IPS-20b (cell line): ENCODE measurements around the gene SNX11.
A peak's percentile ranks its signal among the peaks of the same experiment; 100 is the strongest.

Source experiments
- H3K27ac ChIP-seq: one replicate; pipeline ENCODE4 v1.5.1; 2013; ENCODE audit warnings: low read length
- H3K27me3 ChIP-seq: 2 replicates; pipeline ENCODE4 v1.6.1; 2013; ENCODE audit warnings: mild to moderate bottlenecking, low read length, inconsistent platforms; ENCODE audit not compliant: insufficient read depth
- H3K36me3 ChIP-seq: 2 replicates; pipeline ENCODE4 v1.6.1; 2013; ENCODE audit warnings: low read depth, mild to moderate bottlenecking, inconsistent platforms, low read length, moderate library complexity; ENCODE audit not compliant: insufficient read depth
- H3K4me1 ChIP-seq: 2 replicates; pipeline ENCODE4 v1.6.1; 2013; ENCODE audit warnings: mild to moderate bottlenecking, control low read depth, inconsistent platforms, low read length, moderate library complexity; ENCODE audit not compliant: insufficient read depth
- H3K4me3 ChIP-seq: 2 replicates; pipeline ENCODE4 v1.5.1; 2013; ENCODE audit warnings: mild to moderate bottlenecking, low read length, inconsistent platforms
- H3K9ac ChIP-seq: 2 replicates; pipeline ENCODE4 v1.6.1; 2013; ENCODE audit warnings: low read depth, mild to moderate bottlenecking, inconsistent platforms, low read length, moderate library complexity
- H3K9me3 ChIP-seq: 2 replicates; pipeline ENCODE4 v1.6.1; 2013; ENCODE audit warnings: mild to moderate bottlenecking, low read depth, low read length, inconsistent platforms; ENCODE audit not compliant: insufficient read depth

SNX11 gene

DNA sequence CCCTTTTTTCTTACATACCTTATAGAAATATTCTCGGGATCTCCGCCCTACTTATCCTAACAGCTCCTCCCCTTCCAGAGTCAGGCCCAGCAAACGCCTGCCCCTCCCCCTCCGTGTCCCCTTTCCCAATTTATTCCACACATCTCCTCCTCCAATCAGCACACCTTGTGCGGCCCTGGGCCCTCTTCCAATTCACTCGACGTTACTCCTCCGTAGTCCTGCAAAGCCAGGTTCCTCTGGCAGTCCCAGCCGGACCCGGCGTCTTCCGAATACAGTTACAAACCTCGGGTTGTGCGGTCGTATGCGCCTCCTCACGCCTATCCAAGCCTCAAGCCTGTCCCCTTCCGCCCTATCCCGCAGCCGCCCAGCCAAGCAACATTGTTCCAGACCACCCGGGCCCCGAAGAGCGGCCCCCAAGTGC lies 7.0 kb upstream of the SNX11 start:
- Histone ChIP-seq H3K4me1 (no peaks in the 10 kb centered on the region; the same call in 1 of the 2 replicates), H3K36me3 (peaks cover 9% of the 10 kb centered on the region; the same call in 1 of the 2 replicates), H3K4me3 (peak overlapping the region; percentile 78), H3K27me3 (no peaks in the 10 kb centered on the region), H3K27ac (no peak overlapping the region), H3K9ac (peak overlapping the region; percentile 92), H3K9me3 (no peaks in the 10 kb centered on the region)

DNA sequence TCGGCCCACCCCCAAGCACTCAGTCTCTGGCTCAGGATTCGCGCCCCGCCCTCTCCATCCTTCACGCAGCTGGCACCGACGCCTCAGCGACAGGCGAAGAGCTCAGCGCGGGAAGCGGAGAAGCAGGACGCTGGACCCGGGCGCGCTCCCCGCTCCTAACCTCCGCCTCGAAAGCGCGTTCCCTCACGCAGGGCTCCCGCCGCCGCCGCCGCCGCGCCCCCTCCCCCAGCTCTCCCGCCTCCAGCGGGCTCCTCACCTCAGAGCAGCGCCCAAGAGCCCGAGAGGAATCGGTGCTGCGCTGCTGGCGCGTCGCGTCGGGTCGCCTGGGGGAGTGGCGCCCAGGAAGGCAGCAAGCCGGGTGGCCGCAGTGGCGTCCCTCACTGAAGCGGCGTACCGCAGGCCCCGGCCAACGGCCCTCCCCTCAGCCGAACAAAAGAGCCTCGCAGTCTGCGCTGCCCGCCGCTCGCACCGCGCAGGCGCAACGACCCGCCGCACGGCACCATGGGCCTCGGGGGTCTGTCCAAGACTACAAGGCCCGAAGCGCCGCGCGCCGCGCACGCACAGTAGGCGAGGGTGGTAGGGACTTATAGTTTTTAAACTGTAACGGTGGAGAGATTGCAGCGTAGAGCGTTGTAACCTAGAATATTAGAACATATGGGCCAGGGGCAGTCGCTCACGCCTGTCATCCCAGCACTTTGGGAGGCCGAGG lies 6.4 kb upstream of the SNX11 start, which contains the start of gene CBX1:
Gene CBX1 (minus strand): TSS at position 467 of the 709 bp plus-strand sequence. CDS start 24,474 bp downstream, outside the sequence.
- no peak within 1 kb of the TSS for H3K27ac ChIP-seq
- H3K4me1 ChIP-seq = no peaks in the 10 kb centered on the region; the same call in 1 of the 2 replicates
- peak within 1 kb of the TSS; percentile 92 for H3K9ac ChIP-seq
- no peaks in the 10 kb centered on the region; the same call in 1 of the 2 replicates for H3K27me3 ChIP-seq
- H3K36me3 ChIP-seq = 0 out of 2 replicates have a peak, but pooled peaks cover 5% of the 10 kb centered on the region
- H3K9me3 ChIP-seq = no peaks in the 10 kb centered on the region
- H3K4me3 ChIP-seq = peak within 1 kb of the TSS; percentile 78

DNA sequence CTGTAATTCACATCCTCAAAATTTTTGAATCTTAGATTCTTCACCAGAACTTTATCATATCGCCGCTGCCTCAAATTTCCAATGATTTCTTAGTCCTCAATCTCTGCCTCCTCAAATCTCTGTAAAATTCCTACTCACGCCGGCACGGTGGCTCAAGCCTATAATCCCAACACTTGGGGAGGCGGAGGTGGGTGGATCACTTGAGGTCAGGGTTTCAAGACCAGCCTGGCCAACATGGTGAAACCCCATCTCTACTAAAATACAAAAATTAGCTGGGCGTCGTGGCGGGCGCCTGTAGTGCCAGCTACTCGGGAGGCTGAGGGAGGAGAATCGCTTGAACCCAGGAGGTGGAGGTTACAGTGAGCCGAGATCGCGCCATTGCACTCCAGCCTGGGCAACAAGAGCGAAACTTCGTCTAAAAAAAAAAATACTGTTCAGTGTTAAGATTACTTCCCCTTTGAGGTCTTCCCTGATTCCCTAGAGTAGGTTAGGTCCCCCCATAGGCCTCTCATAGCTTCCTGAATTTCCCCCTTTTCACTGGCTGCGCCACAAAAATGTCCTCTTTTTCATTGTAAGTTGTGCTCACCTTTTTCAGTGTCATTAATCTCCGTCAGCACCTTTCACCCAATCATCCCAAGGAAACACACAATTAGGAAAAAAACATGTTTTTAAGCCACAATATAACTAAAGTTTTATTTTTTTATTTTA lies 5.4 kb upstream of the SNX11 start:
- Histone ChIP-seq H3K9ac (peak overlapping the region; percentile 92; the same call in 1 of the 2 replicates), H3K9me3 (no peaks in the 10 kb centered on the region), H3K27ac (no peak overlapping the region), H3K4me3 (peak overlapping the region; percentile 78; the same call in 1 of the 2 replicates), H3K27me3 (no peaks in the 10 kb centered on the region; the same call in 1 of the 2 replicates), H3K36me3 (0 out of 2 replicates have a peak, but pooled peaks cover 4% of the 10 kb centered on the region), H3K4me1 (no peaks in the 10 kb centered on the region; the same call in 1 of the 2 replicates)

DNA sequence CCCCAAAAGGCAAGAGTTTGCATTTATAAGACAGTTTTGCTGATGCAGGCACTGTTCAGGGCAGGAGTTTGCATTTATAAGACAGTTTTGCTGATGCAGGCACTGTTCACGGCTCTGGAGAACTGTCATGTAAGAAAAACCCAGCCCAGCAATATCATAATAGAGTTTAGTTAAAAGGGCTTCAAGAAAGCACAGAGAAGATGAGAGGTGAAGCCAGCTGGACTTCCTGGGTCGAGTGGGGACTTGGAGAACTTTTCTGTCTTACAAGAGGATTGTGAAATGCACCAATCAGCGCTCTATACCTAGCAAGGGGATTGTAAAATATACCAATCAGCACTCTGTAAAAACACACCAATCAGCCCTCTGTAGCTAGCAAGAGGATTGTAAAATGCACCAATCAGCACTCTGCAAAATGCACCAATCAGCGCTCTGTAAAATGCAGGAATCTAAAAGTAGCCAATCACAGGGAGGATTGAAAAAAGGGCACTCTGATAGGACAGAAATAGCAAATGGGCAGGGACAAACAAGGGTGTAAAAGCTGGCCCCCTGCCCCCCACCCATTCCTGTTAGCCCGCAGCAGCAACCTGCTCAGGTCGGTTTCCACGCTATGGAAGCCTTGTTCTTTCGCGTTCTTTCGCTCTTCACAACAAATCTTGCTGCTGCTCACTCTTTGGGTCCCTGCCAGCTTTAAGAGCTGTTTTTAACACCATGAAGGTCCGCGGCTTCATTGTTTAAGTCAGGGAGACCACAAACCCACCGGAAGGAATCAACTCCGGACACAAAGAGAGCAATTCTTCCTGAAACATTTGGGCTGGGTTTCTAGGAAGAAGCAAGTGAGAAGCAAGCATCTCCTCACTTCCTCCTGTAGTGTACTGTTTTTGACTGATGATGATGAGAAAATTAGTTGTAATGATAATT lies 4.5 kb upstream of the SNX11 start:
- no peak overlapping the region for H3K9ac ChIP-seq
- no peaks in the 10 kb centered on the region; the same call in 1 of the 2 replicates for H3K27me3 ChIP-seq
- H3K9me3 ChIP-seq = no peaks in the 10 kb centered on the region
- H3K27ac ChIP-seq = no peak overlapping the region
- no peaks in the 10 kb centered on the region; the same call in 1 of the 2 replicates for H3K4me1 ChIP-seq
- H3K4me3 ChIP-seq = no peak overlapping the region
- 0 out of 2 replicates have a peak, but pooled peaks cover under 1% of the 10 kb centered on the region for H3K36me3 ChIP-seq

DNA sequence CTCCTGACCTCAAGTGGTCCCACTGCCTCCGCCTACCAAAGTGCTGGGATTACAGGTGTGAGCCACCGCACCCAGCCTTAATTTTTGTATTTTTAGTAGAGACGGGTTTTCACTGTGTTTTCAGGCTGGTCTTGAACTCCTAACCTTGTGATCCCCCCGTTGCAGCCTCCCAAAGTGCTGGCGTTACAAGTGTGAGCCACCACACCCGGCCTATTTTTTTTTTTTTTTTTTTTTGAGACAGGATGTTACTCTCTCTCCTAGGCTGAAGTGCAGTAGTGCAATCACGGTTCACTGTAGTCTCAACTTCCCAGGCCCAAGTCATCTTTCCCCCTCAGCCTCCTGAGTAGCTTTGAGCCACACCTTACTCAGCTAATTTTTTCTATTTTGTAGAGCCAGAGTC lies 3.1 kb upstream of the SNX11 start:
- no peak overlapping the region for H3K4me3 ChIP-seq
- H3K4me1 ChIP-seq = peaks cover 5% of the 10 kb centered on the region; the same call in 1 of the 2 replicates
- H3K9me3 ChIP-seq = no peaks in the 10 kb centered on the region
- no peaks in the 10 kb centered on the region; the same call in 1 of the 2 replicates for H3K27me3 ChIP-seq
- no peak overlapping the region for H3K27ac ChIP-seq
- no peak overlapping the region for H3K9ac ChIP-seq
- H3K36me3 ChIP-seq = no peaks in the 10 kb centered on the region

DNA sequence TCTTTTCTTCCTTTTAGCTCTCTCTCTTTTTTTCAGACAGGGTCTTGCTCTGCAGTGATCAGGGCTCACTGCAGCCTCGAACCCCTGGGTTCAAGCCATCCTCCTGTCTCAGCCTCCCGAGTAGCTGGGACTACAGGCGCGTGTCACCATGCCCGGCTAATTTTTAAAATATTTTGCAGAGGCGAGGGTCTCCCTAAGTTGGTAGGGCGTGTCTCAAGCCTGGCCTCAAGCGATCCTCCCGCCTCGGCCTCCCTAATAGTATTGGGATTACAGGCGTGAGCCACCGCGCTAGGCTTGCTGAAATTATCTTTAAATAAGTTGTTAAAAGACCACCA lies 797 bp upstream of the SNX11 start:
- H3K9ac ChIP-seq = peak overlapping the region; percentile 90; the same call in 1 of the 2 replicates
- no peaks in the 10 kb centered on the region; the same call in 1 of the 2 replicates for H3K27me3 ChIP-seq
- no peaks in the 10 kb centered on the region for H3K9me3 ChIP-seq
- H3K4me3 ChIP-seq = peak overlapping the region; percentile 90
- H3K4me1 ChIP-seq = peaks cover 5% of the 10 kb centered on the region; the same call in 1 of the 2 replicates
- H3K36me3 ChIP-seq = no peaks in the 10 kb centered on the region
- H3K27ac ChIP-seq = no peak overlapping the region

DNA sequence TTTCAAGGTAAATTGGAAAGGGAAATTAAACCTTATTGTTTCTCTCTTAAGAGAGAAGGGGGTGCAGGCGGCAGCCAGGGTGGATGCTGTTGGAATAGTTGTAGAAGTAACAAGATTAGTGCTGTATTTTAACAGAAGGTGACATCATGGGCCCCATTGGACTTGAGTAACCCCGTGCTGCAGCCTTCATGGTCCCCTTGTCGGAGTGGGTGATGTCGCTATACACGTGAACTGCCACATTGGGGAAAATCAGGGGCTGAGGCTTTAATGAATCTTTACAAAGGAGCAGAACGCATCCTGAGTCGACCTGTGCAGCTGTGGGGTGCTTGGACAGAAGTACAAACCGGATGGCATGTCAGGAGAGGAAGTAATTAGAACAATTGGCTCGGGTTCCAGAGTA lies 3.2 kb downstream of the SNX11 start:
- Histone ChIP-seq H3K27ac (no peak overlapping the region), H3K9ac (no peak overlapping the region), H3K27me3 (no peaks in the 10 kb centered on the region; the same call in 1 of the 2 replicates), H3K4me3 (no peak overlapping the region), H3K9me3 (no peaks in the 10 kb centered on the region), H3K36me3 (peaks cover 14% of the 10 kb centered on the region), H3K4me1 (peaks cover 5% of the 10 kb centered on the region; the same call in 1 of the 2 replicates)

DNA sequence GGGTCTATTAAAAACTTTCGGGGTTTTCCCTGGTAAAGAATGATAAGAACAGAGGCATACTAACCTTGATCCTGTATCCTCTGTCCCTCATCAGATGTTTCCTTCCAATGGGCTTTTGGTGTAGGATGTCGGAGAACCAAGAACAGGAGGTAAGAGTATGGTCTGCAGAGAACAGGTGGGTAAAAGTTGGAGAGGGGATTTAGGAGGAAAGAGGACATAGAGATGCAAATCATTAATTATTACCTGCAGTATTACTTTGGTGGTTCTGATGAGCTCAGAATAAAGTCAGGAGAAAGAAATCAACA lies 4.3 kb downstream of the SNX11 start:
- H3K9ac ChIP-seq = no peak overlapping the region
- peaks cover 18% of the 10 kb centered on the region for H3K36me3 ChIP-seq
- H3K27me3 ChIP-seq = no peaks in the 10 kb centered on the region
- no peaks in the 10 kb centered on the region for H3K9me3 ChIP-seq
- H3K4me1 ChIP-seq = peaks cover 5% of the 10 kb centered on the region; the same call in 1 of the 2 replicates
- no peak overlapping the region for H3K27ac ChIP-seq
- no peak overlapping the region for H3K4me3 ChIP-seq

DNA sequence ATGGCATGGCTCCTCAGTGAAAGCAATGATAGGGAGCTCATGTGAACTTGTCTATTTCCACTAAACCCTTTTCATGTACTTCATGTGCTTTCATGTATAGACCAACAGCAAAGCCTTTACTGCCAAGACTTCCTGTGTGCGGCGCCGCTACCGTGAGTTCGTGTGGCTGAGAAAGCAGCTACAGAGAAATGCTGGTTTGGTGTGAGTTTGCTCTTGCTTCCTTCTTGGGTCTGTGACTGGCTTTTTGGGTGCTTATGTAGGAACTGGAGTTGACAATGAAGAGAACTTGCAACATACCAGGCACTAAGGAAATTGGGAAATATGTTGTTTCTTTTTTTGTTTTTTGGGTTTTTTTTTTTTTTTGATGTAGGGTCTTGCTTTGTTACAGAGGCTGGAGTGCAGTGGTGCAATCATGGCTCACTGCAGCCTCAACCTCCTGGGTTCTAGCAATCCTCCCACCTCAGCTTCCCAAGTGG lies 5.7 kb downstream of the SNX11 start:
- H3K27me3 ChIP-seq = no peaks in the 10 kb centered on the region
- H3K36me3 ChIP-seq = peaks cover 25% of the 10 kb centered on the region
- no peaks in the 10 kb centered on the region for H3K9me3 ChIP-seq
- H3K9ac ChIP-seq = no peak overlapping the region
- H3K27ac ChIP-seq = no peak overlapping the region
- H3K4me3 ChIP-seq = no peak overlapping the region
- peaks cover 5% of the 10 kb centered on the region; the same call in 1 of the 2 replicates for H3K4me1 ChIP-seq

DNA sequence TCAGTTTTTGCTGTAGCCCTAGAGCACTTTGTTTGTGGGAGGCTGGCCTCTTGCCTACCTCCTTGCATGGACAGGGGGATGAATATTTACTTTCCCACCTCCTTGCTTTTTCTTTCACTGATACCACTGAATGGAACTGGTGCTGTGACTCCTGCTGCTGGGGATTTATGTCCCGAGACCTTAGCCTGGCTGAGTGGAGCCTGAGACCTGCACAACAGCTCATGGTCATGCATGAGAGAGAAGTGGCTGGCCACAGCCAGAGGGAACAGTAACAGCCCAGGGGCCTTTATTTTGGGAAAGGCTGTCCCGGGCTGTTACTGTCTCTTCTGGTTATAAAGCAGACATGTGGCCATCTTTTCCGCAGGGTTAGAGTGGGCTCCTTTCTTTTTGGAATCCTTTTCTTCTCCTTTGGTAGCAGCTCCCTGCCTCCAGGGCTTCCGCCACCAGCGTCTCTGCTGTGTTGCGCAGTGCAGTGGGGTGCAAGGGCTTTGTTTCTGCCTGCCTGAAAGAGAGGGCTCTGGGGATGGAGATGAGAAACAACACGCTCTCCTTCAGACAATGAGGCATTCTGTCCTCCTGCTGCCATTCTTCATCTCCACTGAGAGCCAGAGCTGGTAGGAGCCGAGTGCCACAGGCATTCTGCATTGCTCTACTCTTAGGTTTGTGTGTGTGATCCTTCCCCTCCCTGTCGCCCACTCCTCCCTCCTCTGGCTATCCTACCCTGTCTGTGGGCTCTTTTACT lies 14.5 kb downstream of the SNX11 start:
- Histone ChIP-seq H3K4me3 (no peak overlapping the region), H3K36me3 (peaks cover 49% of the 10 kb centered on the region), H3K27ac (no peak overlapping the region)

More for the DNA sequence above, 14.5 kb downstream of the SNX11 start:
- Histone ChIP-seq H3K4me1 (no peaks in the 10 kb centered on the region; the same call in 1 of the 2 replicates), H3K9me3 (no peaks in the 10 kb centered on the region), H3K27me3 (no peaks in the 10 kb centered on the region), H3K9ac (no peak overlapping the region)
